Measurements from ENCODE around the gene SPACA7. TPM values are rescaled to one million over a fixed set of nuclear protein-coding genes. Genes with fewer than 3 reads are reported as not detected.

Gene SPACA7
- total RNA-seq, 1 experiment from 2014 or later: not detected

DNA sequence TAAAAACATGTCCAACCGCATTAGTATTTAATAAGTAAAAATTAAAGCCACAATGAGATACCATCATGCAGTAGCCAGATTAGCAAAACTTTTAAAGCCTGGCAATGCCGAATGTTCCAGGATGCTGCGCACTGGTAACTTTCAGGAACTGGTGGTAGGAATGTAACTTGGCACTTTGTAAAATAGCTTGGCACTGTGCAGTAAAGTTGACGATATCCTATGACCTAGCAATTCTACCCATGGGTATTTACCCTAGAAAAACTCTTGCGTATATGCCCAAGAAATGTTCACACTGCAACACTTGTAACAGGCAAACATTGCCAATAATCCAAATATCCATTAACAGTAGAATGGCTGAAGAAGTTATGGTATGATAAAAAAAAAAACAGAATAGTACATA, 97.7 kb downstream of the SPACA7 start:
- Histone ChIP-seq H3K27ac (ENCODE audit: low read depth, low read length) (no peak overlapping the region), H3K9me3 (ENCODE audit: control insufficient read depth in 1 of 2, insufficient read depth in 1 of 2, low read depth in 1 of 2, low read length in 2 of 2) (no peaks in the 10 kb centered on the region), H3K4me2 (ENCODE audit: low read length) (no peak overlapping the region), H3K4me3 (replicated peaks in 1 of 2; ENCODE audit: low read depth in 1 of 2, low read length in 2 of 2) (no peak overlapping the region), H2AFZ (ENCODE audit: low read depth, low read length, poor library complexity, severe bottlenecking) (no peak overlapping the region), H3K9me2 (ENCODE audit: insufficient read depth) (no peaks in the 10 kb centered on the region), H3K4me1 (ENCODE audit: control insufficient read depth in 1 of 2, insufficient read depth in 2 of 2, low read length in 2 of 2) (no peaks in the 10 kb centered on the region), H3K27me3 (ENCODE audit: insufficient read depth, low read length) (no peaks in the 10 kb centered on the region), H3K79me2 (ENCODE audit: insufficient read depth, low read length) (no peaks in the 10 kb centered on the region), H3K9ac (ENCODE audit: low read length) (no peak overlapping the region), H3K36me3 (ENCODE audit: control insufficient read depth in 1 of 2, insufficient read depth in 2 of 2, low read length in 2 of 2) (no peaks in the 10 kb centered on the region), H4K20me1 (ENCODE audit: insufficient read depth) (no peaks in the 10 kb centered on the region)
- no peak for TF ChIP-seq POLR2AphosphoS5 (IDR thresholded peaks at IDR 0.05; ENCODE audit: low read depth, low read length)
- no peak for TF ChIP-seq CEBPB (IDR thresholded peaks at IDR 0.05; ENCODE audit: low read depth)
- no peak for TF ChIP-seq ZFX (IDR thresholded peaks at IDR 0.05)
- no peak for TF ChIP-seq ELF1 (IDR thresholded peaks at IDR 0.05; ENCODE audit: borderline replicate concordance, low read depth)
- TF ChIP-seq, protein P1, sequence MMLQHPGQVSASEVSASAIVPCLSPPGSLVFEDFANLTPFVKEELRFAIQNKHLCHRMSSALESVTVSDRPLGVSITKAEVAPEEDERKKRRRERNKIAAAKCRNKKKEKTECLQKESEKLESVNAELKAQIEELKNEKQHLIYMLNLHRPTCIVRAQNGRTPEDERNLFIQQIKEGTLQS (IDR thresholded peaks at IDR 0.05): no peak
- TF ChIP-seq, protein P2, sequence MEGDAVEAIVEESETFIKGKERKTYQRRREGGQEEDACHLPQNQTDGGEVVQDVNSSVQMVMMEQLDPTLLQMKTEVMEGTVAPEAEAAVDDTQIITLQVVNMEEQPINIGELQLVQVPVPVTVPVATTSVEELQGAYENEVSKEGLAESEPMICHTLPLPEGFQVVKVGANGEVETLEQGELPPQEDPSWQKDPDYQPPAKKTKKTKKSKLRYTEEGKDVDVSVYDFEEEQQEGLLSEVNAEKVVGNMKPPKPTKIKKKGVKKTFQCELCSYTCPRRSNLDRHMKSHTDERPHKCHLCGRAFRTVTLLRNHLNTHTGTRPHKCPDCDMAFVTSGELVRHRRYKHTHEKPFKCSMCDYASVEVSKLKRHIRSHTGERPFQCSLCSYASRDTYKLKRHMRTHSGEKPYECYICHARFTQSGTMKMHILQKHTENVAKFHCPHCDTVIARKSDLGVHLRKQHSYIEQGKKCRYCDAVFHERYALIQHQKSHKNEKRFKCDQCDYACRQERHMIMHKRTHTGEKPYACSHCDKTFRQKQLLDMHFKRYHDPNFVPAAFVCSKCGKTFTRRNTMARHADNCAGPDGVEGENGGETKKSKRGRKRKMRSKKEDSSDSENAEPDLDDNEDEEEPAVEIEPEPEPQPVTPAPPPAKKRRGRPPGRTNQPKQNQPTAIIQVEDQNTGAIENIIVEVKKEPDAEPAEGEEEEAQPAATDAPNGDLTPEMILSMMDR (IDR thresholded peaks at IDR 0.05 in 2 of 3, conservative IDR thresholded peaks at IDR 0.05 in 1 of 3; ENCODE audit: borderline replicate concordance in 1 of 3, insufficient read depth in 1 of 3, low read depth in 2 of 3, low read length in 2 of 3): 0 out of 6 replicates have a peak, but pooled peaks of 1 of the 3 experiments have one; percentile 5
- ChIA-PET CTCF (no interaction called here), POLR2A (no interaction called here), RAD21 (ENCODE audit: low non-redundant PET in 1 of 2, low total read pairs in 2 of 2, uncharacterized antibody in 2 of 2, unreplicated experiment in 2 of 2) (no interaction called here)
- DNase-seq (ENCODE audit: low read depth, low spot score) (no peak), ATAC-seq (no peak)
- BruUV-seq (replicated peaks): no TSS peak
- intact Hi-C loops (cut with micrococcal nuclease): no loop called here

DNA sequence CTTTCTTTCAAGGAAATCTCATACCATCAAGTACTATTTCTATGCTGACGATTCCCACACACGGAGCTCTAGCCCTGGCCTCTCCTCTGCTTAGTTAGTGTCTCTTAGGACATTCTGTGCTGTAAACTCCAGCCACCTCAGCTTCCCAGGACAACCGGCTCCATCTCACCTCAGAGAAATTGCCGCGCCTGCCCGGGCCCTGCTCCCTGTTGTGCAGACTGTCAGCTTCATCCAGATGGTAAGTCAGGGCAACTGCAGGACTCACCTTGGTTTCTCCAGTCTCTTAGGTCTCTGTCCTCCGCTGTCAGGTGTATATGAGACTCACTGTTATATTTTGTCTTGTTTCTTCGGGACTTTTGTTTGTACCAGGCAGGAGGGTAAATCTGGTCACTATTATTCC, 98.7 kb downstream of the SPACA7 start:
- Histone ChIP-seq H3K9ac (ENCODE audit: low read length) (no peak overlapping the region), H4K20me1 (ENCODE audit: insufficient read depth) (no peaks in the 10 kb centered on the region), H3K9me2 (ENCODE audit: insufficient read depth) (no peaks in the 10 kb centered on the region), H3K27me3 (ENCODE audit: insufficient read depth, low read length) (no peaks in the 10 kb centered on the region), H3K9me3 (ENCODE audit: control insufficient read depth in 1 of 2, insufficient read depth in 1 of 2, low read depth in 1 of 2, low read length in 2 of 2) (no peaks in the 10 kb centered on the region), H3K36me3 (ENCODE audit: control insufficient read depth in 1 of 2, insufficient read depth in 2 of 2, low read length in 2 of 2) (no peaks in the 10 kb centered on the region), H2AFZ (ENCODE audit: low read depth, low read length, poor library complexity, severe bottlenecking) (no peak overlapping the region), H3K4me3 (replicated peaks in 1 of 2; ENCODE audit: low read depth in 1 of 2, low read length in 2 of 2) (no peak overlapping the region), H3K79me2 (ENCODE audit: insufficient read depth, low read length) (no peaks in the 10 kb centered on the region), H3K27ac (ENCODE audit: low read depth, low read length) (no peak overlapping the region), H3K4me2 (ENCODE audit: low read length) (no peak overlapping the region), H3K4me1 (ENCODE audit: control insufficient read depth in 1 of 2, insufficient read depth in 2 of 2, low read length in 2 of 2) (no peaks in the 10 kb centered on the region)
- ChIA-PET CTCF (no interaction called here), POLR2A (no interaction called here), RAD21 (ENCODE audit: low non-redundant PET in 1 of 2, low total read pairs in 2 of 2, uncharacterized antibody in 2 of 2, unreplicated experiment in 2 of 2) (no interaction called here)
- ATAC-seq: no peak; the same call in 1 of the 2 replicates
- intact Hi-C loops (cut with micrococcal nuclease): no loop called here
- no TSS peak for BruUV-seq (replicated peaks)
- no peak for DNase-seq (ENCODE audit: low read depth, low spot score)
- TF ChIP-seq CBX3 (IDR thresholded peaks at IDR 0.05; ENCODE audit: low read depth) (no peak), ELF1 (IDR thresholded peaks at IDR 0.05; ENCODE audit: borderline replicate concordance, low read depth) (no peak), SP1 (IDR thresholded peaks at IDR 0.05; ENCODE audit: low read depth) (no peak), SRF (IDR thresholded peaks at IDR 0.05; ENCODE audit: low read depth) (no peak), SIN3A (IDR thresholded peaks at IDR 0.05; ENCODE audit: low read depth) (no peak), TCF7L2 (IDR thresholded peaks at IDR 0.05; ENCODE audit: borderline replicate concordance, extremely low read depth, insufficient read depth, insufficient read length) (no peak), FOSL1 (IDR thresholded peaks at IDR 0.05; ENCODE audit: low read depth) (no peak), RAD21 (IDR thresholded peaks at IDR 0.05; ENCODE audit: low read depth) (no peak)
- TF ChIP-seq, protein P3, sequence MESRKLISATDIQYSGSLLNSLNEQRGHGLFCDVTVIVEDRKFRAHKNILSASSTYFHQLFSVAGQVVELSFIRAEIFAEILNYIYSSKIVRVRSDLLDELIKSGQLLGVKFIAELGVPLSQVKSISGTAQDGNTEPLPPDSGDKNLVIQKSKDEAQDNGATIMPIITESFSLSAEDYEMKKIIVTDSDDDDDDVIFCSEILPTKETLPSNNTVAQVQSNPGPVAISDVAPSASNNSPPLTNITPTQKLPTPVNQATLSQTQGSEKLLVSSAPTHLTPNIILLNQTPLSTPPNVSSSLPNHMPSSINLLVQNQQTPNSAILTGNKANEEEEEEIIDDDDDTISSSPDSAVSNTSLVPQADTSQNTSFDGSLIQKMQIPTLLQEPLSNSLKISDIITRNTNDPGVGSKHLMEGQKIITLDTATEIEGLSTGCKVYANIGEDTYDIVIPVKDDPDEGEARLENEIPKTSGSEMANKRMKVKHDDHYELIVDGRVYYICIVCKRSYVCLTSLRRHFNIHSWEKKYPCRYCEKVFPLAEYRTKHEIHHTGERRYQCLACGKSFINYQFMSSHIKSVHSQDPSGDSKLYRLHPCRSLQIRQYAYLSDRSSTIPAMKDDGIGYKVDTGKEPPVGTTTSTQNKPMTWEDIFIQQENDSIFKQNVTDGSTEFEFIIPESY (IDR thresholded peaks at IDR 0.05; ENCODE audit: extremely low read depth, insufficient replicate concordance, low read length): no peak
- TF ChIP-seq, protein P2 (IDR thresholded peaks at IDR 0.05 in 2 of 3, conservative IDR thresholded peaks at IDR 0.05 in 1 of 3; ENCODE audit: borderline replicate concordance in 1 of 3, insufficient read depth in 1 of 3, low read depth in 2 of 3, low read length in 2 of 3): no peak
- TF ChIP-seq, protein P1 (IDR thresholded peaks at IDR 0.05): no peak

Measured in HCT116 (cell line).